A549 (cell line): ENCODE results near the gene ZBTB20.

Experiments
- CBX2 ChIP-seq: fragments of 200-600 bp; sonication (generic); IDR thresholded peaks from 2 replicates; pipeline ENCODE4 v1.6.1; 2016; ENCODE audit warnings: low read depth, mild to moderate bottlenecking, borderline replicate concordance
- CEBPB ChIP-seq, 2 experiments: fragments of >200 bp in 1 of 2; sonication (Bioruptor Twin) in 1 of 2; formaldehyde crosslinking in 1 of 2; IDR thresholded peaks; 2 replicates each; pipeline ENCODE4 v1.6.1; 2012 to 2016
- CTCF ChIP-seq: fragments of >200 bp; sonication (Bioruptor Twin); formaldehyde crosslinking; IDR thresholded peaks from 3 replicates; pipeline ENCODE4 v1.5.1; 2016
- EP300 ChIP-seq, 2 experiments: fragments of >200 bp; sonication (Bioruptor Twin); formaldehyde crosslinking; IDR thresholded peaks; 2 replicates in 1 of 2; 3 replicates in 1 of 2; pipeline ENCODE4 v1.6.1; 2016 to 2017
- HOXA7 ChIP-seq: fragments of 250-450 bp; sonication (Bioruptor Pico); IDR thresholded peaks from 2 replicates; pipeline ENCODE4 v1.5.0; 2020; ENCODE audit warnings: mild to moderate bottlenecking, moderate library complexity
- JUN ChIP-seq, 2 experiments: fragments of >200 bp; sonication (Bioruptor Twin); formaldehyde crosslinking; IDR thresholded peaks; 2 replicates in 1 of 2; 3 replicates in 1 of 2; pipeline ENCODE4 v1.6.1; 2016 to 2017
- MAZ ChIP-seq: fragments of 150-350 bp; IDR thresholded peaks from 2 replicates; pipeline ENCODE4 v1.6.1; 2014; ENCODE audit warnings: antibody characterized with exemption, low read depth, low read length, borderline replicate concordance
- NR3C1 ChIP-seq: fragments of >200 bp; sonication (Bioruptor Twin); formaldehyde crosslinking; IDR thresholded peaks from 3 replicates; pipeline ENCODE4 v1.6.1; 2017
- POLR2A ChIP-seq: IDR thresholded peaks from 2 replicates; pipeline ENCODE4 v1.6.1; 2012; ENCODE audit warnings: mild to moderate bottlenecking, low read length
- RCOR1 ChIP-seq: fragments of 150-350 bp; IDR thresholded peaks from 2 replicates; pipeline ENCODE4 v1.6.1; 2014; ENCODE audit warnings: antibody characterized with exemption, low read length, low read depth
- TF ChIP-seq, protein P1 (sequence below): fragments of 250-450 bp; sonication (Bioruptor Pico); IDR thresholded peaks from 2 replicates; pipeline ENCODE4 v1.5.0; 2021; ENCODE audit warnings: mild to moderate bottlenecking, moderate library complexity, borderline replicate concordance
- TF ChIP-seq, protein P2 (sequence below): IDR thresholded peaks from 2 replicates; pipeline ENCODE4 v1.6.1; 2012
- TF ChIP-seq, protein P3 (sequence below): fragments of 200-600 bp; sonication (generic); IDR thresholded peaks from 2 replicates; pipeline ENCODE4 v1.6.1; 2016; ENCODE audit warnings: antibody characterized with exemption, mild to moderate bottlenecking, moderate library complexity

GRCh38 chr3:114401346-114401745 lies 745.7 kb downstream of the ZBTB20 start:
- TF ChIP-seq, protein P1, sequence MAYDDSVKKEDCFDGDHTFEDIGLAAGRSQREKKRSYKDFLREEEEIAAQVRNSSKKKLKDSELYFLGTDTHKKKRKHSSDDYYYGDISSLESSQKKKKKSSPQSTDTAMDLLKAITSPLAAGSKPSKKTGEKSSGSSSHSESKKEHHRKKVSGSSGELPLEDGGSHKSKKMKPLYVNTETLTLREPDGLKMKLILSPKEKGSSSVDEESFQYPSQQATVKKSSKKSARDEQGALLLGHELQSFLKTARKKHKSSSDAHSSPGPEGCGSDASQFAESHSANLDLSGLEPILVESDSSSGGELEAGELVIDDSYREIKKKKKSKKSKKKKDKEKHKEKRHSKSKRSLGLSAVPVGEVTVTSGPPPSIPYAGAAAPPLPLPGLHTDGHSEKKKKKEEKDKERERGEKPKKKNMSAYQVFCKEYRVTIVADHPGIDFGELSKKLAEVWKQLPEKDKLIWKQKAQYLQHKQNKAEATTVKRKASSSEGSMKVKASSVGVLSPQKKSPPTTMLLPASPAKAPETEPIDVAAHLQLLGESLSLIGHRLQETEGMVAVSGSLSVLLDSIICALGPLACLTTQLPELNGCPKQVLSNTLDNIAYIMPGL (CRISPR knock-in tag): no peak
- TF ChIP-seq CEBPB (IDR thresholded peaks at IDR 0.05): no peak
- TF ChIP-seq MAZ: no peak
- TF ChIP-seq CTCF: no peak
- TF ChIP-seq NR3C1: no peak
- no peak for TF ChIP-seq HOXA7 (CRISPR knock-in tag)
- no peak for TF ChIP-seq JUN (IDR thresholded peaks at IDR 0.05)
- TF ChIP-seq POLR2A: no peak
- TF ChIP-seq RCOR1: no peak
- TF ChIP-seq, protein P2, sequence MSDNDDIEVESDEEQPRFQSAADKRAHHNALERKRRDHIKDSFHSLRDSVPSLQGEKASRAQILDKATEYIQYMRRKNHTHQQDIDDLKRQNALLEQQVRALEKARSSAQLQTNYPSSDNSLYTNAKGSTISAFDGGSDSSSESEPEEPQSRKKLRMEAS: no peak
- TF ChIP-seq CBX2: no peak
- TF ChIP-seq EP300 (IDR thresholded peaks at IDR 0.05): no peak
- TF ChIP-seq, protein P3, sequence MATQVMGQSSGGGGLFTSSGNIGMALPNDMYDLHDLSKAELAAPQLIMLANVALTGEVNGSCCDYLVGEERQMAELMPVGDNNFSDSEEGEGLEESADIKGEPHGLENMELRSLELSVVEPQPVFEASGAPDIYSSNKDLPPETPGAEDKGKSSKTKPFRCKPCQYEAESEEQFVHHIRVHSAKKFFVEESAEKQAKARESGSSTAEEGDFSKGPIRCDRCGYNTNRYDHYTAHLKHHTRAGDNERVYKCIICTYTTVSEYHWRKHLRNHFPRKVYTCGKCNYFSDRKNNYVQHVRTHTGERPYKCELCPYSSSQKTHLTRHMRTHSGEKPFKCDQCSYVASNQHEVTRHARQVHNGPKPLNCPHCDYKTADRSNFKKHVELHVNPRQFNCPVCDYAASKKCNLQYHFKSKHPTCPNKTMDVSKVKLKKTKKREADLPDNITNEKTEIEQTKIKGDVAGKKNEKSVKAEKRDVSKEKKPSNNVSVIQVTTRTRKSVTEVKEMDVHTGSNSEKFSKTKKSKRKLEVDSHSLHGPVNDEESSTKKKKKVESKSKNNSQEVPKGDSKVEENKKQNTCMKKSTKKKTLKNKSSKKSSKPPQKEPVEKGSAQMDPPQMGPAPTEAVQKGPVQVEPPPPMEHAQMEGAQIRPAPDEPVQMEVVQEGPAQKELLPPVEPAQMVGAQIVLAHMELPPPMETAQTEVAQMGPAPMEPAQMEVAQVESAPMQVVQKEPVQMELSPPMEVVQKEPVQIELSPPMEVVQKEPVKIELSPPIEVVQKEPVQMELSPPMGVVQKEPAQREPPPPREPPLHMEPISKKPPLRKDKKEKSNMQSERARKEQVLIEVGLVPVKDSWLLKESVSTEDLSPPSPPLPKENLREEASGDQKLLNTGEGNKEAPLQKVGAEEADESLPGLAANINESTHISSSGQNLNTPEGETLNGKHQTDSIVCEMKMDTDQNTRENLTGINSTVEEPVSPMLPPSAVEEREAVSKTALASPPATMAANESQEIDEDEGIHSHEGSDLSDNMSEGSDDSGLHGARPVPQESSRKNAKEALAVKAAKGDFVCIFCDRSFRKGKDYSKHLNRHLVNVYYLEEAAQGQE: no peak
